Smooth muscle cell (in vitro differentiated cells): ENCODE measurements around the gene BTBD9. TPM values are rescaled to one million over a fixed set of nuclear protein-coding genes. Genes with fewer than 3 reads are reported as not detected.

Experiments used
- DNase-seq: peaks from one replicate; lab custom pipeline; 2025; ENCODE audit not compliant: unreplicated experiment; lab: John Stamatoyannopoulos, UW
- H2AFZ ChIP-seq: fragments of 200-600 bp; sonication (generic); 2 replicates; pipeline ENCODE4 v1.6.0; 2016; ENCODE audit warnings: antibody characterized with exemption, low read depth, mild to moderate bottlenecking
- H3F3A ChIP-seq: fragments of 200-600 bp; sonication (generic); 2 replicates; pipeline ENCODE4 v1.6.0; 2017; ENCODE audit warnings: antibody characterized with exemption, low read depth
- H3K27ac ChIP-seq: fragments of 200-600 bp; sonication (generic); 2 replicates; pipeline ENCODE4 v1.5.1; 2016; ENCODE audit warnings: low read depth, mild to moderate bottlenecking
- H3K27me3 ChIP-seq: fragments of 200-600 bp; sonication (generic); 2 replicates; pipeline ENCODE4 v1.6.1; 2016; ENCODE audit warnings: low read depth, mild to moderate bottlenecking
- H3K36me3 ChIP-seq: fragments of 200-600 bp; sonication (generic); 2 replicates; pipeline ENCODE4 v1.5.1; 2016; ENCODE audit warnings: low read depth
- H3K4me1 ChIP-seq: fragments of 200-600 bp; sonication (generic); 2 replicates; pipeline ENCODE4 v1.5.1; 2016; ENCODE audit warnings: low read depth
- H3K4me2 ChIP-seq: fragments of 200-600 bp; sonication (generic); 2 replicates; pipeline ENCODE4 v1.6.0; 2016; ENCODE audit warnings: mild to moderate bottlenecking
- H3K4me3 ChIP-seq: fragments of 200-600 bp; sonication (generic); 2 replicates; pipeline ENCODE4 v1.5.1; 2016; ENCODE audit warnings: mild to moderate bottlenecking
- H3K79me2 ChIP-seq: fragments of 200-600 bp; sonication (generic); 2 replicates; pipeline ENCODE4 v1.6.0; 2016; ENCODE audit warnings: low read depth, mild to moderate bottlenecking
- H3K9ac ChIP-seq: fragments of 200-600 bp; sonication (generic); 2 replicates; pipeline ENCODE4 v1.6.0; 2016; ENCODE audit warnings: low read depth
- H3K9me3 ChIP-seq: fragments of 200-600 bp; sonication (generic); replicated peaks from 2 replicates; pipeline ENCODE4 v1.5.1; 2016; ENCODE audit warnings: low read depth
- H4K20me1 ChIP-seq: fragments of 200-600 bp; sonication (generic); 2 replicates; pipeline ENCODE4 v1.6.0; 2016; ENCODE audit warnings: low read depth
- WGBS: methylation state at CpG from one replicate; pipeline ENCODE4 v1.1.7; 2016; ENCODE audit warnings: low lambda C conversion rate; 5-methylcytosine and 5-hydroxymethylcytosine counted together
- polyA plus RNA-seq: library from polyadenylated mRNA; unstranded; fragments of >200 nt; fragmentation: Nextera tagmentation; extraction: Ambion mirVana; gene quantifications from 2 replicates; pipeline ENCODE4 v1.2.1, GENCODE V29; 2016
- total RNA-seq: library from RNA; depleted of rRNA; stranded (reverse); fragments of >200 nt; gene quantifications from 2 replicates; pipeline ENCODE4 v1.2.3, GENCODE V29; 2014
- TF ChIP-seq, protein P1 (sequence below): fragments of 200-600 bp; sonication (generic); IDR thresholded peaks from 2 replicates; pipeline ENCODE4 v1.5.1; 2017; ENCODE audit warnings: borderline replicate concordance, mild to moderate bottlenecking, antibody characterized with exemption; ENCODE audit not compliant: insufficient read depth, poor library complexity, severe bottlenecking

Gene BTBD9
- total and polyA plus RNA-seq, 2 experiments from 2014 or later, result 5.6 to 12.5 TPM

DNA sequence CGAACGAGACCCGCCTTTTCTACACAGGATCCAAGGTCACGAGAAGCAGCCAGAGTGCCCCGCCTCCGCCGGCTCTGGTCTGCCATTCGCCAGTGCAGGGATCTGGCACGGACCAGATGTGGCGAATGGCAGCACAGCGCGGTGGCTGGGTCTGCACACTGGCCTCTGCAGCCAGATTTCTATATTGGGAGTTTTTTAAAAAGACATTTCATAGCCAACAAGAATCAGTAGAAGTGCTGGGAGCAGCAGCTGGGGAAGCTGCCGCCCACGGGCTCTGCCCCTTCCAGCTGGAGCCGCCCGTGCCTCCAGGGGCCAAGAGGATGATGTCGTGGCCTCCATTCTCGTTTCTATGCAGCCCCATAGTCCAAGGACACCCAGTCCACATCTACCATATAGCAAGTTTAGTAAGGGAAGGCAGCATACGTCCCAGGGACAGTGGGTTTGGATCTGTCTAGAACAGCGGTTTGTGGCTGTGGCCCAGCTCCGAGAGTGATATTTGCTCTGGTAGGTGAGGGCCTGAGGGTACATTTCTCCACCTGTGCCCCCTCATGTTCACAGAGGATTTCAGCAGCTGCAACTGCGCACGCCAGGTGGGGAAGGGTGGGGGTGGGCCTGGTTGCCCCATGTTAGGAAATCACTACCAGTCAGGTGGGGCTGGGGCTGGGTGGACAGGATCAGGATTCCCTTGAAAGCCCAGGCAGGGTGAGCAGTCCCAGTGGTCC lies 486.5 kb downstream of the BTBD9 start:
- H3K27ac ChIP-seq, result no peak overlapping the region
- H3K27me3 ChIP-seq, result no peaks in the 10 kb centered on the region
- no peak overlapping the region for H3K9ac ChIP-seq
- H3K4me3 ChIP-seq, result no peak overlapping the region
- H4K20me1 ChIP-seq, result peaks cover 98% of the 10 kb centered on the region
- no peak overlapping the region for H2AFZ ChIP-seq
- TF ChIP-seq, protein P1, sequence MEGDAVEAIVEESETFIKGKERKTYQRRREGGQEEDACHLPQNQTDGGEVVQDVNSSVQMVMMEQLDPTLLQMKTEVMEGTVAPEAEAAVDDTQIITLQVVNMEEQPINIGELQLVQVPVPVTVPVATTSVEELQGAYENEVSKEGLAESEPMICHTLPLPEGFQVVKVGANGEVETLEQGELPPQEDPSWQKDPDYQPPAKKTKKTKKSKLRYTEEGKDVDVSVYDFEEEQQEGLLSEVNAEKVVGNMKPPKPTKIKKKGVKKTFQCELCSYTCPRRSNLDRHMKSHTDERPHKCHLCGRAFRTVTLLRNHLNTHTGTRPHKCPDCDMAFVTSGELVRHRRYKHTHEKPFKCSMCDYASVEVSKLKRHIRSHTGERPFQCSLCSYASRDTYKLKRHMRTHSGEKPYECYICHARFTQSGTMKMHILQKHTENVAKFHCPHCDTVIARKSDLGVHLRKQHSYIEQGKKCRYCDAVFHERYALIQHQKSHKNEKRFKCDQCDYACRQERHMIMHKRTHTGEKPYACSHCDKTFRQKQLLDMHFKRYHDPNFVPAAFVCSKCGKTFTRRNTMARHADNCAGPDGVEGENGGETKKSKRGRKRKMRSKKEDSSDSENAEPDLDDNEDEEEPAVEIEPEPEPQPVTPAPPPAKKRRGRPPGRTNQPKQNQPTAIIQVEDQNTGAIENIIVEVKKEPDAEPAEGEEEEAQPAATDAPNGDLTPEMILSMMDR, result no peak
- H3K9me3 ChIP-seq, result no peaks in the 10 kb centered on the region
- no peak for DNase-seq
- H3K4me1 ChIP-seq, result peaks cover 19% of the 10 kb centered on the region
- WGBS, result 93% methylated on average over 23 of the region's 23 CpGs
- peaks cover 7% of the 10 kb centered on the region for H3K79me2 ChIP-seq
- H3F3A ChIP-seq, result peaks cover 3% of the 10 kb centered on the region
- no peaks in the 10 kb centered on the region for H3K36me3 ChIP-seq
- H3K4me2 ChIP-seq, result no peak overlapping the region

DNA sequence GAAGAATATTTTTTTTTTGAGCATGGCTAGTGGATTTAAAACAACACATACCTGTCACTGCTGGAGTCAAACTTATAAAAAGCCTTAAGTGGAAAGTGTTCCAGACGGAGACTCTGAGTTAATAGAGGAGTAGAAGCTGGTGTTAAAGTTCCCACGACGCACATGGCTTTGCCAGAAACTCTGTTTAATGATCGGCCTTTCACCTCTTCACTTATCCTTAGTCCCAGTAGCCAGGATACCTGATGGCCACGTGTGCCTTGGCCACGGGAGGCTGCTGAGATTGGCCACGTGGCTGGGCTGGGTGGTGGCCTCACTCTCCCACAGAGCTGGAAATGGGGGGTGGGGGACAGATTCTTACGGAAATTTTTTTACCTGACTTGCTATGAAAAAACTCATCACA lies 487.1 kb downstream of the BTBD9 start:
- Histone ChIP-seq H3K4me3 (no peak overlapping the region), H3F3A (peaks cover 3% of the 10 kb centered on the region), H3K9me3 (no peaks in the 10 kb centered on the region), H3K36me3 (no peaks in the 10 kb centered on the region), H4K20me1 (peaks cover 100% of the 10 kb centered on the region), H3K4me2 (no peak overlapping the region), H3K9ac (no peak overlapping the region), H3K79me2 (peaks cover 13% of the 10 kb centered on the region), H3K27ac (no peak overlapping the region), H2AFZ (no peak overlapping the region), H3K4me1 (peaks cover 22% of the 10 kb centered on the region), H3K27me3 (no peaks in the 10 kb centered on the region)
- 94% methylated on average over 8 of the region's 8 CpGs for WGBS
- no peak for DNase-seq
- TF ChIP-seq, protein P1, result no peak

DNA sequence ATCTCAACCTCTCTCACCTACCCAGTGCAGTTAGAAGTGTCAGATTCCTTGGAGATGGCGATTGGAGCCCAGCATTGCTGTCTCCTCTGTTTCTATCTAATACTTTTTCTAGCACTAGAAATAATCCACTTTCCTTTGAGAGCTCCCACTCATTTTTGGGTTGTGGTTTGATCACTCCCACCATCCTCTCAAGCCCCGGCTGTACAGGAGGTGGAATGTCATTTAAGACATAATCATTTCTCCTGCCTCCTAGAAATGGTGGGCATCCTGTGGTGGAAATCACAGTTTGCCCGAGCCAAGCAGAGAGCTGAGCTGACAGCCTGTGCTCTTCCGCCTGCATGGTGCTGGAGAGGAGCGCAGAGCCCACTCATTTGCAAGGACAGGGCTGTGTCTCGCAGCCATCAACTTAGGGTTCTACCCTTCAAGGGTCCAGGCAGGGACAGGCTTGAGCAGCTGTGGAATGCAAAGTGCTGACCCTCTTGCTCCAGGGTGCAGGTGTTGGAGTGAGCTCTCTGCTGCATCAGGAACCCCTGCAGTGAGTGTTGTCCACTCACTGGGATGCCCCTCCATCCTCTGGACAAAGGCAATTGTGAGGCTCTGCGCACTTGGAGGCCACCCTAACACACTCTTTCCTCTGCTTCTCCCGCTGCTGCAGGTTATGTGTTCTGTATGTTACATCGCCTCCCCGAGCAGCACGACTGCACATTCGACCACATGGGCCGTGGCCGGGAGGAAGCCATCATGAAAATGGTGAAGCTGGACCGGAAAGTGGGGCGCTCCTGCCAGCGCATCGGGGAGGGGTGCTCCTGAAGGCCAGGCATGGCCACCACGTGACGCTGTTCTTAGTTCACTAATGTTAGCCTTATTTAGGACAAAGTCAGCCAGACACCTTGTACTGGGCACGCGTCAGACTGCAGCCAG lies 487.9 kb downstream of the BTBD9 start:
- 96% methylated on average over 22 of the region's 22 CpGs for WGBS
- Histone ChIP-seq H3K4me2 (no peak overlapping the region), H3K27me3 (no peaks in the 10 kb centered on the region), H2AFZ (no peak overlapping the region), H3K36me3 (no peaks in the 10 kb centered on the region), H3K4me3 (no peak overlapping the region), H4K20me1 (peaks cover 100% of the 10 kb centered on the region), H3K9me3 (no peaks in the 10 kb centered on the region), H3K4me1 (peaks cover 22% of the 10 kb centered on the region), H3F3A (peaks cover 3% of the 10 kb centered on the region), H3K9ac (no peak overlapping the region), H3K27ac (no peak overlapping the region), H3K79me2 (peaks cover 19% of the 10 kb centered on the region)
- TF ChIP-seq, protein P1, result no peak
- no peak for DNase-seq
